Measurements from ENCODE around the gene IGF1R. TPM values are rescaled to one million over a fixed set of nuclear protein-coding genes. Genes with fewer than 3 reads are reported as not detected.
"Not testable (repeated sequence)": the region's sequence is repeated elsewhere in the genome, so short reads cannot be mapped to it uniquely, and the experiment has no call there.

IGF1R gene
- total RNA-seq, 1 donor from 2014 or later = 145 TPM

DNA sequence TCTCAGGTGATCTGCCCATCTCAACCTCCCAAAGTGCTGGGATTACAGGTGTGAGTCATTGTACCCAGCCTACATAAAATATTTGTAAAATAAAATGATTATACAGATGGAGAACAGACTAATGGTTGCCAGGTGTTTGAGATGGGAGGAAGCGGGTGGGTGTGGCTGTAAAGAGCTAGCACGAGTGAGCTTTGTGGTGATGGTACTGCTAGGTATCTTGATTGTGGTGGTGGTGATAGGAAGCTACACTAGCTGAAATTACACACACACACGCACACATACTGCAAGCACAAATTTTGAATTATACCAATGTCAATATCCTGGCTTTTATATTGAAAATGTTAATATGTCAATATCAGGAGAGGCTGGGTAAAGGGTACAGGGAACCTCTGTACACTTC, 353.9 kb downstream of the IGF1R start:
- DNase-seq = no peak
- H3K4me3 Mint-ChIP-seq (ENCODE audit: unreplicated experiment) = no peak overlapping the region

DNA sequence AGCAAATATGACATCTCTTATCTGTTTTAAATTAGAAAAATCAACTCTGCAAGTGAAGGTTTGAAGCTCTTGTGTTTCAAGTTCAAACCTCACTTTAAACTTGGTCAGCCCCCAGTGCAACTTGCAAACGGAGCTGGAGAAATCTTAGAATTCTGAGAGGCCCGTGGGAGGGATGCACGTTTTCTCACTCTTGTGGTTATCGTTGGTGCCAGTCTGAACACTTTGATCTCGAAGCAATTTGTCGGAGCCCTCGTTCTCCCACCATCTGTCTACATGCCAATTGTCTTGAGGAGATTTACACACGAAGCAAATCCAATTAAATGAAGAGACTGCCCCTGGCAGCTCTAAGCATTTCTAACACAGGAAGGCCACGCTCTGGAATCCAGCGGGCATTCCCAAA, 355.0 kb downstream of the IGF1R start:
- H3K4me3 Mint-ChIP-seq (ENCODE audit: unreplicated experiment); H3K27ac Mint-ChIP-seq (ENCODE audit: unreplicated experiment); H3K4me1 Mint-ChIP-seq (ENCODE audit: low read depth, unreplicated experiment); H3K9me3 Mint-ChIP-seq (ENCODE audit: unreplicated experiment); H3K27me3 Mint-ChIP-seq (ENCODE audit: unreplicated experiment); DNase-seq: not testable (repeated sequence)
- peaks cover 11% of the 10 kb centered on the region for H3K36me3 Mint-ChIP-seq (ENCODE audit: unreplicated experiment)

More for the DNA sequence above, 353.9 kb downstream of the IGF1R start:
- H3K9me3 Mint-ChIP-seq (ENCODE audit: unreplicated experiment) = no peaks in the 10 kb centered on the region
- peaks cover 2% of the 10 kb centered on the region for H3K4me1 Mint-ChIP-seq (ENCODE audit: low read depth, unreplicated experiment)
- H3K27ac Mint-ChIP-seq (ENCODE audit: unreplicated experiment) = no peak overlapping the region
- H3K36me3 Mint-ChIP-seq (ENCODE audit: unreplicated experiment) = peaks cover 11% of the 10 kb centered on the region
- TF ChIP-seq, protein P1, sequence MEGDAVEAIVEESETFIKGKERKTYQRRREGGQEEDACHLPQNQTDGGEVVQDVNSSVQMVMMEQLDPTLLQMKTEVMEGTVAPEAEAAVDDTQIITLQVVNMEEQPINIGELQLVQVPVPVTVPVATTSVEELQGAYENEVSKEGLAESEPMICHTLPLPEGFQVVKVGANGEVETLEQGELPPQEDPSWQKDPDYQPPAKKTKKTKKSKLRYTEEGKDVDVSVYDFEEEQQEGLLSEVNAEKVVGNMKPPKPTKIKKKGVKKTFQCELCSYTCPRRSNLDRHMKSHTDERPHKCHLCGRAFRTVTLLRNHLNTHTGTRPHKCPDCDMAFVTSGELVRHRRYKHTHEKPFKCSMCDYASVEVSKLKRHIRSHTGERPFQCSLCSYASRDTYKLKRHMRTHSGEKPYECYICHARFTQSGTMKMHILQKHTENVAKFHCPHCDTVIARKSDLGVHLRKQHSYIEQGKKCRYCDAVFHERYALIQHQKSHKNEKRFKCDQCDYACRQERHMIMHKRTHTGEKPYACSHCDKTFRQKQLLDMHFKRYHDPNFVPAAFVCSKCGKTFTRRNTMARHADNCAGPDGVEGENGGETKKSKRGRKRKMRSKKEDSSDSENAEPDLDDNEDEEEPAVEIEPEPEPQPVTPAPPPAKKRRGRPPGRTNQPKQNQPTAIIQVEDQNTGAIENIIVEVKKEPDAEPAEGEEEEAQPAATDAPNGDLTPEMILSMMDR (IDR thresholded peaks at IDR 0.05; ENCODE audit: partially characterized antibody, unreplicated experiment) = no peak
- peaks cover 1% of the 10 kb centered on the region for H3K27me3 Mint-ChIP-seq (ENCODE audit: unreplicated experiment)

DNA sequence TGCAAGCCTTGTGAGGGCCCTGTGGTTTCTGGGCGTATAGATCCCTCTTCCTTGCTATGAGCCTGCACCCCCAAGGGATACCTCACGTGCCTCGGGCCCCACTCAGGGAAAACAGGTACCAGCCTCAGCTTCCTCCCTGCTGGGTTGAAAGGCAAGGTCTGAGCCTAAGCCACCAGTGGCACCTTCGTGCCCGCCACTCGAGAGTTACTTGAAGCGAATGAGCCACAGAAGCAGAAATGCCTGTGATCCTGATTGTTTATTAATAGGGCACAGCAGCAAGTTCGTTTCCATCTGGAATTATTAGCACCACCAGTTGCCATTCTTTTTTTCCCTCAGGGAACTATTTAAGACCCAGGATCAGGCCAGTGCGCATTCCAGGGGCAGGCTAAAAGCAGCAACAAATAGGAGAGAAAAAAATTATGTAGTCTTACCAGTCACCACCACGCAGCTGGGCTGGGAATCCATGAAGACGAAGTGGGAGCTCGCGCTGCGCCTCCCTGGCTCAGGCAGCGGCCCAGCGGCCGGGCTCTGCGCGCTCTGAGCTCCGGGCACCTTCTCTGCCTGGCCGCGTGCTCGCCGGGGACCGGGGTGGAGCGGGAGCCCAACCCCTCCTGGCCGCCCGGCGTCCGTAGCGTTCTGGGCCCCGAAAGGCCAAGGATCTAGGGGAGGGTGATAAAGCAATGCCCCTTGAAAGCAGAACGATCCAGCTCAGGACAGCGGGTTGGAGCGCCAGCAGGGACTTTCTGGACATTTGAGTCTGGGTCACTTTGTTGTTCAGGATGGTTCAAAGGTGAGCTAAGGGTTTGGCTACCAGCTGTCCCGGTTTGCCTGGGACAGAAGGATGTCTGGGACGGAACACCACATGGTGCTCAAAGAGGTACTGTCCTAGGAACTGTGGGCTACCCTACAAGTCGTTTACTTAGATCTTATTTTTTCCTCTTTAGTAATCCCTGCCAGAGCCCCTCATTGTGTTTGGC, 356.9 kb downstream of the IGF1R start:
- not testable (repeated sequence) for DNase-seq; H3K4me1 Mint-ChIP-seq (ENCODE audit: low read depth, unreplicated experiment); H3K27ac Mint-ChIP-seq (ENCODE audit: unreplicated experiment); H3K36me3 Mint-ChIP-seq (ENCODE audit: unreplicated experiment); H3K27me3 Mint-ChIP-seq (ENCODE audit: unreplicated experiment); H3K4me3 Mint-ChIP-seq (ENCODE audit: unreplicated experiment); H3K9me3 Mint-ChIP-seq (ENCODE audit: unreplicated experiment)

DNA sequence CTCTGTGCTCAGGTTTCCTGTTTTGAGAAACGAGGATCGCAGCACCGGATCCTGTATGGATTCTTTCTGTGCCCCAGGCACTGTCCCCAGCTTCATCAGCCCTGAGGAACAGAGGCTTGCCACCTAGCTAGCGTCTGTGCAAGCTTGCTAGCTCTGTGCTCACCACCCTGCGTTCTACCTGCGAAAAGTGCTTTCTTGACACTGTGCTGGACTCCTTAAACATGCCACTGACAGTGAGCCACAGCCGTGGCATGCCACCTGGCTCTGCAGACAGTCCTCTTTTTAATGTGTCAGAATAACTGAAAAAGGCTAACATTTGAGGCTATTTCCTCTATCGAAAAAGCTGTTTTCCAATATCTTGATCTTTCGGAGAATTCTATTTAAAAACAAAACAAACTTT, 357.8 kb downstream of the IGF1R start:
- Mint-ChIP-seq H3K4me3 (ENCODE audit: unreplicated experiment) (no peak overlapping the region), H3K4me1 (ENCODE audit: low read depth, unreplicated experiment) (peaks cover 2% of the 10 kb centered on the region), H3K9me3 (ENCODE audit: unreplicated experiment) (no peaks in the 10 kb centered on the region), H3K36me3 (ENCODE audit: unreplicated experiment) (no peaks in the 10 kb centered on the region), H3K27ac (ENCODE audit: unreplicated experiment) (no peak overlapping the region), H3K27me3 (ENCODE audit: unreplicated experiment) (no peaks in the 10 kb centered on the region)
- no peak for DNase-seq
- TF ChIP-seq, protein P1 (IDR thresholded peaks at IDR 0.05; ENCODE audit: partially characterized antibody, unreplicated experiment) = no peak

DNA sequence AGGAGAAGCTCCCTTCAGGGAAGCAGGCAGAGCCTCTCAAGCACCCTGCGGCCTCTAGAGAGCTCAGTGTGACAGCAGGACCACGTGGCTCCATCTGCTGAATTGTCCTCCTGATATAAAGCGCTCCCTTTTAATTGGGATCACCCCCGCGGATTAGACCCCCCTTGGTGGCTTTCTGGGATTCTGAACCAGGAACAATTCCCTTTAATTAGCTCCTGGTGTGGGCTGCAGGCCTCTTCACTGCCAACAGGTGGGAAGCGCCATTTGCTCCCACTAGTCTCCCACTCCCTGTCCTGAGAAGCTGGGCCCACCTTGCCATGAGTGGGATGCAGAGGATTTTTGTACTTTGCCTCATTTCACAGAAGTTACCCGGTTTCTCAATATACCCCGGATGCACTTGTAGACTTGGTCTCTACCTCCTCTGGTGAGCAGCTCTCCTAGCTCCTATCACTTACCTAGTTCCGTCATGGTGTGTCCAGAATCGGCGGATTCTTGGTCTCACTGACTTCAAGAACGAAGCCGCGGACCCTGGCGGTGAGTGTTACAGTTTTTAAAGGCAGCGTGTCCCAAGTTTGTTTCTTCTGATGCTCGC, 358.7 kb downstream of the IGF1R start:
- H3K9me3 Mint-ChIP-seq (ENCODE audit: unreplicated experiment) = no peaks in the 10 kb centered on the region
- H3K36me3 Mint-ChIP-seq (ENCODE audit: unreplicated experiment) = no peaks in the 10 kb centered on the region
- DNase-seq = no peak
- no peaks in the 10 kb centered on the region for H3K27me3 Mint-ChIP-seq (ENCODE audit: unreplicated experiment)
- TF ChIP-seq, protein P1 (IDR thresholded peaks at IDR 0.05; ENCODE audit: partially characterized antibody, unreplicated experiment) = no peak
- H3K4me3 Mint-ChIP-seq (ENCODE audit: unreplicated experiment) = no peak overlapping the region
- H3K4me1 Mint-ChIP-seq (ENCODE audit: low read depth, unreplicated experiment) = peaks cover 2% of the 10 kb centered on the region
- H3K27ac Mint-ChIP-seq (ENCODE audit: unreplicated experiment) = no peak overlapping the region

Data from glutamatergic neuron (in vitro differentiated cells).